ENCODE measurements around the gene GADD45GIP1.
"Not testable (repeated sequence)": the region's sequence is repeated elsewhere in the genome, so short reads cannot be mapped to it uniquely, and the experiment has no call there.

GADD45GIP1 gene

GRCh38 chr19:12957389-12957952, 448 bp upstream of the GADD45GIP1 start:
- not testable (repeated sequence) for DNase-seq (ENCODE audit: low read depth)

- no peak for DNase-seq (ENCODE audit: low read depth)
Observed at GRCh38 chr19:12955996-12956395, 1.0 kb downstream of the GADD45GIP1 start.

DNA sequence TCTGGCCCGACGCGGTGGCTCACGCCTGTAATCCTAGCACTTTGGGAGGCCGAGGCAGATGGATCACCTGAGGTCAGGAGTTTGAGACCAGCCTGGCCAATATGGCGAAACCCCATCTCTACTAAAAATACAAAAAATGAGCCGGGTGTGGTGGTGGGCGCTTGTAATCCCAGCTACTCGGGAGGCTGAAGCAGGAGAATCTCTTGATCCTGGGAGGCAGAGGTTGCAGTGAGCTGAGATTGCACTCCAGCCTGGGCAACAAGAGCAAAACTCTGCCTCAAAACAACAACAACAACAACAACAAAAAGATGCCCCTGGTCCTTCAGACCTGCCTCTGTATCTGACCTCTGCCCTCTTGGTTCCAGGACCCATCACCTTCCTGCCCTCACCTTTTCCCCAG, 1.4 kb downstream of the GADD45GIP1 start:
- DNase-seq (ENCODE audit: low read depth), result not testable (repeated sequence)

GRCh38 chr19:12954612-12954962, 2.4 kb downstream of the GADD45GIP1 start:
- DNase-seq (ENCODE audit: low read depth), result no peak

DNA sequence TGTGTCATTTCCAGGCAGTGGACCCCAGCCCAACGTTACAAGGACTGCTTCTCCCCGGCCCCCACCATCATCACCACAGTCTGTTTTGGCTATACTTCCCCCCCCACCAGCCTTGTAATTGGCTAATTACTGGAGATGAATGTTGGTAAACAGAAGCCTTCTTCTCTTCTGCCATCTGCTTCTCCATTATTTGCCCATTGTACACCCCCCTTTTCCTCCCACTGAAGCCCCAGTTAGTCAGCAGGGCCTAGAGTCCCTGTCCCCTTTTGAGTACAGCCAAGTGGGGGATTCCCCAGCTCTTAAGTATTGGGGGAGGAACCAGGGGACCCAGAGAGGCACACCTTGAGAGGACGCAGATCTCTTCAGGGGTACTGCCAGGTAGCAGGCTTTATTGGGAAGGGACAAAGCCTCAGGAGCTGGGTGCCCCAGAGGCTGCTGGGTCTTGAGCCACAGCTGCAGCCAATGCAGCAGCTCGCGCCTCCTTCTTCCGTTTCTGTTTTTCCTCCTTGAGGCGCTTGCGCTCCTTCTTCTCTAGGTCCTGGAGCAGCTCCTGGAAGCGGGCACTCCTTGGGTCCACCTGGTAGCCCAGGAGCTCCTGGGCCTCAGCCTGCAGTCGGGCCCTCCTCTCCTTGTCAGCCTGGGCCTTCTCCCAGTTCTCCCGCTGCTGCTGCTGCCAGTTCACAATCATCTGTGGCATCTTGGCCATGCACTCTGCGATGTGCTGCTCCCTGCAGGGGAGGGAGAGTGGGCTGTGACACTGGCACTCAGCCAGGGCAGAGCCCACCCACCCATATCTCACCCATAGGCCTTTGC, 3.0 kb downstream of the GADD45GIP1 start:
- DNase-seq (ENCODE audit: low read depth), result no peak

GRCh38 chr19:12953138-12953798, 3.8 kb downstream of the GADD45GIP1 start:
- no peak for DNase-seq (ENCODE audit: low read depth)

- no peak for DNase-seq (ENCODE audit: low read depth)
Observed at GRCh38 chr19:12952488-12953137, 4.4 kb downstream of the GADD45GIP1 start.

DNA sequence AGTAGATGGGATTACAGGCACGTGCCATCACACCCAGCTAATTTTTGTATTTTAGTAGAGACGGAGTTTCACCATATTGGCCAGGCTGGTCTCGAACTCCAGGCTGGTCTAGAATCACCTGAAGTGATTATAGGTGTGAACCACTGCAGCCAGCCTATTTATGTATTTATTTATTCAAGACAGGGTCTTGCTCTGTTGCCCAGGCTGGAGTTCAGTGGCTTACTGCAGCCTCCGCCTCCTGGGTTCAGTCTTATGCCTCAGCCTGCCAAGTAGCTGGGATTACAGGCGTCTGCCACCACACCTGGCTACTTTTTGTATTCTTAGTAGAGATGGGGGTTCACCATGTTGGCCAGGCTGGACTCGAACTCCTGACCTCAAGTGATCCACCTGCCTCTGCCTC, 5.0 kb downstream of the GADD45GIP1 start:
- not testable (repeated sequence) for DNase-seq (ENCODE audit: low read depth)

- DNase-seq (ENCODE audit: low read depth), result no peak
Observed at GRCh38 chr19:12949363-12950283, 7.4 kb downstream of the GADD45GIP1 start.

- no peak for DNase-seq (ENCODE audit: low read depth)
Observed at GRCh38 chr19:12948612-12949362, 8.2 kb downstream of the GADD45GIP1 start.

GRCh38 chr19:12947702-12948611, 9.1 kb downstream of the GADD45GIP1 start:
- DNase-seq (ENCODE audit: low read depth), result no peak

DNA sequence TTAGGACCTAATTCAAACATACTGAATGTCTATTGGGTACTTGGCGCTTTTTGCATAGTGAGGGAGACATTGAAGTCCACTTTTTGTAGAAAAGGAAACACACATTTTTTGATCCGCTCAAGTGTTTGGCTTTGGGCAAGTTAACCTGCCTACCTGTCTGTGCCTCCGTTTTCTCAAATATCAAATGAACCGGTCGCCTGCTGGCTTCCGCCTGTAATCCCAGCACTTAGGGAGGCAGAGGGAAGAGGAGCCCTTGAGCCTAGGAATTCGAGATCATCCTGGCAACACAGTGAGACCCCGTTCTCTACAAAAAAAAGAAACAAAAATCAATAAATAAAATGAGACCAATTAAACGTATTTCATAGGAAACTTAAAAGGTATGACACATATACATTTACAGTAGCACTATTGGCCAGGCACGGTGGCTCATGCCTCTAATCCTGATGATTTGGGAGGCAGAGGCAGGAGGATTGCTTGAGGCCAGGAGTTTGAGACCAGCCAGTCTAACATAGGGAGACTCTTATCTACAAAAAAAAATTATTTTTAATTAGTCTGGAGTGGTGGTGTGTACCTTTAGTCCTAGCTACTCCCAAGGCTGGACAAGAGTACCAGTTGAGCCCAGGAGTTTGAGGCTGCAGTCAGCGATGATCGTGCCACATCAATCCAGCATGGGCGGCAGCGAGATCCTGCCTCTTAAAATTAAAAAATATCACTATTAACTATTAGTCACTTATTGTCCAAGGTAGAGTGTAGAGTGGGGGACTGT, 10.1 kb downstream of the GADD45GIP1 start:
- DNase-seq (ENCODE audit: low read depth), result no peak

- no peak for DNase-seq (ENCODE audit: low read depth)
Observed at GRCh38 chr19:12946092-12946721, 10.8 kb downstream of the GADD45GIP1 start.

DNA sequence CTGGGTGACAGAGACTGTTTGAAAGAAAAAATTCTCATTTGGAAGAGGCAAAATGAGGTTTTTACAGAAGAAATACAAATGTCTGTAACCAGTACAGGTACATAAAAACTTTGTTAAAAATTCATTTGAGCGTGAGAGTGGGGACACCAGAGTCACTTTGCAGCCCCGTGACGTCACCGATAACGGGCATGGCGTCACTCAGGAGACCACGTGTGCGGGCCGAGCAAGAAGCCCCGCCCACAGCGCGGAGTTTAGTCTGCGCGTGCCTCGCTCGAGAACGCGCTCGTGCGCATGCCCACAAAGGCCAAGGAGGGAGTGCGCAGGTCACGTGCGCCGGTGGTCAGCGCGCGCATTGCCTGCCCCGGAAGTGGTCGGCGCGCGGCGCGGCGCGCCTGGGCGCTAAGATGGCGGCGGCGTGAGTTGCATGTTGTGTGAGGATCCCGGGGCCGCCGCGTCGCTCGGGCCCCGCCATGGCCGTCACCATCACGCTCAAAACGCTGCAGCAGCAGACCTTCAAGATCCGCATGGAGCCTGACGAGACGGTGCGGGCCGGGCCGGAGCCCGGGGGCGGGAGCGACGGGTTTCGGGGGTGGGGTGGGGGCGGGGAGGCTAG, 11.4 kb downstream of the GADD45GIP1 start, which contains the start of gene RAD23A:
Gene RAD23A, plus strand, starts transcription at position 384 of the 613 bp plus-strand sequence. Its CDS starts 87 bp downstream, at position 471.
- DNase-seq (ENCODE audit: low read depth), result peak; percentile 97

DNA sequence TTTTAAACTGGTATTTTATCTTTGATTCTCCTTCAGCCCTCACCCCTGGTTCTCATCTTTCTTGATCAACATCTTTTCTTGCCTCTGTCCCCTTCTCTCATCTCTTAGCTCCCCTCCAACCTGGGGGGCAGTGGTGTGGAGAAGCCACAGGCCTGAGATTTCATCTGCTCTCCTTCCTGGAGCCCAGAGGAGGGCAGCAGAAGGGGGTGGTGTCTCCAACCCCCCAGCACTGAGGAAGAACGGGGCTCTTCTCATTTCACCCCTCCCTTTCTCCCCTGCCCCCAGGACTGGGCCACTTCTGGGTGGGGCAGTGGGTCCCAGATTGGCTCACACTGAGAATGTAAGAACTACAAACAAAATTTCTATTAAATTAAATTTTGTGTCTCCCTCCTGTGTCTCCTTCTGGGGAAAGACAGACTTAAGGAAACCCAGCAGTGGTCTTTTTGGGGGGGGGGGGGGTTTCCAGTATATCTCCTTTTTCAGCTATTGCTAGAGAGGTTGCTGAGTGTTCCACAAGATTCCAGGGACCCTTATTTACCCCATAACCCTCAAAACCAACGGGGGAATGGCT, 12.8 kb downstream of the GADD45GIP1 start:
- DNase-seq (ENCODE audit: low read depth), result no peak

GRCh38 chr19:12943437-12944044, 13.5 kb downstream of the GADD45GIP1 start:
- no peak for DNase-seq (ENCODE audit: low read depth)

- DNase-seq (ENCODE audit: low read depth), result no peak
Observed at GRCh38 chr19:12940897-12941296, 16.1 kb downstream of the GADD45GIP1 start.
